PC-9 (cell line): ENCODE measurements around the gene CRYGS. TPM values are rescaled to one million over a fixed set of nuclear protein-coding genes. Genes with fewer than 3 reads are reported as not detected.
A peak's percentile ranks its signal among the peaks of the same experiment; 100 is the strongest.

Source experiments
- BruUV-seq: library from RNA; stranded (reverse); fragments of 400-500 nt; replicated peaks from 2 replicates; lab custom pipeline; 2021; lab: Mats Ljungman, UMichigan
- CTCF ChIA-PET: fragments of 300-600 bp; sonication (Branson Sonifier 250); formaldehyde crosslinking; loops from one replicate; lab custom pipeline; 2022; ENCODE audit warnings: antibody characterized with exemption; lab: Charles Lee
- POLR2A ChIA-PET: fragments of 300-600 bp; sonication (Branson Sonifier 250); formaldehyde crosslinking; loops from one replicate; lab custom pipeline; 2022; ENCODE audit warnings: antibody characterized with exemption; ENCODE audit not compliant: unreplicated experiment; lab: Charles Lee
- DNase-seq, 2 experiments: peaks; one replicate each; pipeline versions ENCODE4 v3.0.0 to v3.0.0-alpha.2; 2015 to 2022; ENCODE audit warnings: mixed read lengths in 1 of 2
- H2AFZ ChIP-seq: fragments of 200-600 bp; sonication (generic); 2 replicates; pipeline ENCODE4 v1.8.1; 2017; ENCODE audit warnings: antibody characterized with exemption
- H3F3A ChIP-seq: fragments of 200-600 bp; sonication (generic); 2 replicates; pipeline ENCODE4 v1.8.1; 2017; ENCODE audit warnings: antibody characterized with exemption, mild to moderate bottlenecking, low read depth; ENCODE audit not compliant: insufficient read depth
- H3K27ac ChIP-seq: fragments of 200-600 bp; sonication (generic); 2 replicates; pipeline ENCODE4 v1.6.1; 2016; ENCODE audit warnings: mixed run types
- H3K27me3 ChIP-seq: fragments of 200-600 bp; sonication (generic); 2 replicates; pipeline ENCODE4 v1.6.1; 2016; ENCODE audit warnings: low read depth, mixed run types; ENCODE audit not compliant: insufficient read depth
- H3K36me3 ChIP-seq: fragments of 200-600 bp; sonication (generic); 2 replicates; pipeline ENCODE4 v1.6.1; 2016; ENCODE audit warnings: low read depth, mixed run types
- H3K4me1 ChIP-seq: fragments of 200-600 bp; sonication (generic); replicated peaks from 2 replicates; pipeline ENCODE4 v1.6.1; 2016; ENCODE audit warnings: mixed run types; ENCODE audit not compliant: insufficient read depth
- H3K4me2 ChIP-seq: fragments of 200-600 bp; sonication (generic); 2 replicates; pipeline ENCODE4 v1.6.1; 2017; ENCODE audit warnings: mixed run types
- H3K4me3 ChIP-seq: fragments of 200-600 bp; sonication (generic); 2 replicates; pipeline ENCODE4 v1.6.1; 2016; ENCODE audit warnings: mixed run types
- H3K79me2 ChIP-seq: fragments of 200-600 bp; sonication (generic); 2 replicates; pipeline ENCODE4 v1.6.1; 2017; ENCODE audit warnings: low read depth, mixed run types
- H3K9me2 ChIP-seq: fragments of 200-600 bp; sonication (generic); 2 replicates; pipeline ENCODE4 v1.8.1; 2017; ENCODE audit warnings: mild to moderate bottlenecking; ENCODE audit not compliant: insufficient read depth
- H3K9me3 ChIP-seq: fragments of 200-600 bp; sonication (generic); 2 replicates; pipeline ENCODE4 v1.8.1; 2016; ENCODE audit warnings: low read depth; ENCODE audit not compliant: insufficient read depth
- H4K20me1 ChIP-seq: fragments of 200-600 bp; sonication (generic); 2 replicates; pipeline ENCODE4 v1.8.1; 2017; ENCODE audit not compliant: insufficient read depth
- CTCF ChIP-seq: fragments of 200-600 bp; sonication (generic); conservative IDR thresholded peaks from 2 replicates; pipeline ENCODE4 v1.6.1; 2017; ENCODE audit warnings: mixed run types, antibody characterized with exemption, mild to moderate bottlenecking, moderate library complexity
- EZH2 ChIP-seq: fragments of 200-600 bp; sonication (generic); IDR thresholded peaks from 2 replicates; pipeline ENCODE4 v1.8.0; 2017; ENCODE audit warnings: antibody characterized with exemption, low read depth
- intact Hi-C: fragments of 100-400 bp; cut with micrococcal nuclease; formaldehyde crosslinking; loops from one replicate; pipeline ENCODE4 v1.10.0; 2022; ENCODE audit not compliant: unreplicated experiment
- total RNA-seq: library from RNA; stranded (reverse); gene quantifications from 2 replicates; pipeline ENCODE4 v1.2.3, GENCODE V29; 2021

CRYGS gene
- total RNA-seq, 1 experiment from 2014 or later, result 2.8 TPM

- DNase-seq, result no peak
- Histone ChIP-seq H4K20me1 (no peaks in the 10 kb centered on the region), H3K4me3 (no peak overlapping the region), H2AFZ (no peak overlapping the region), H3K27me3 (peaks cover 100% of the 10 kb centered on the region), H3K27ac (no peak overlapping the region), H3F3A (no peaks in the 10 kb centered on the region), H3K36me3 (no peaks in the 10 kb centered on the region), H3K4me1 (no peaks in the 10 kb centered on the region), H3K4me2 (no peak overlapping the region), H3K9me3 (no peaks in the 10 kb centered on the region), H3K79me2 (no peaks in the 10 kb centered on the region), H3K9me2 (no peaks in the 10 kb centered on the region)
- ChIA-PET POLR2A (no interaction called here), CTCF (no interaction called here)
- intact Hi-C loops, result no loop called here
- BruUV-seq, result no TSS peak
- TF ChIP-seq CTCF (no peak), EZH2 (no peak)
These were observed 29.1 kb downstream of the CRYGS start for GRCh38 chr3:186515125-186515524.

- intact Hi-C loops, result no loop called here
- H3K79me2 ChIP-seq, result no peaks in the 10 kb centered on the region
- H2AFZ ChIP-seq, result no peak overlapping the region
- no peaks in the 10 kb centered on the region for H3K36me3 ChIP-seq
- ChIA-PET POLR2A (no interaction called here), CTCF (no interaction called here)
- no peak overlapping the region for H3K4me3 ChIP-seq
- no peak overlapping the region for H3K4me2 ChIP-seq
- no peaks in the 10 kb centered on the region for H4K20me1 ChIP-seq
- no peaks in the 10 kb centered on the region for H3F3A ChIP-seq
- H3K9me2 ChIP-seq, result no peaks in the 10 kb centered on the region
- TF ChIP-seq CTCF (peak; percentile 69), EZH2 (no peak)
- H3K4me1 ChIP-seq, result no peaks in the 10 kb centered on the region
- H3K9me3 ChIP-seq, result no peaks in the 10 kb centered on the region
- no peak overlapping the region for H3K27ac ChIP-seq
- no peak for DNase-seq
- BruUV-seq, result no TSS peak
- peaks cover 100% of the 10 kb centered on the region for H3K27me3 ChIP-seq
These were observed 29.7 kb downstream of the CRYGS start for GRCh38 chr3:186514296-186515002.

GRCh38 chr3:186513386-186513785 is 30.8 kb downstream of the CRYGS start:
- Histone ChIP-seq H3K79me2 (no peaks in the 10 kb centered on the region), H2AFZ (no peak overlapping the region), H3F3A (no peaks in the 10 kb centered on the region), H3K27me3 (peaks cover 100% of the 10 kb centered on the region), H3K4me1 (no peaks in the 10 kb centered on the region), H3K9me2 (no peaks in the 10 kb centered on the region), H3K36me3 (no peaks in the 10 kb centered on the region), H3K27ac (no peak overlapping the region), H3K4me2 (no peak overlapping the region), H3K9me3 (no peaks in the 10 kb centered on the region), H4K20me1 (no peaks in the 10 kb centered on the region), H3K4me3 (no peak overlapping the region)
- POLR2A ChIA-PET, result no interaction called here
- CTCF ChIA-PET, result no interaction called here
- no TSS peak for BruUV-seq
- no peak for TF ChIP-seq EZH2
- no peak for TF ChIP-seq CTCF
- intact Hi-C loops, result no loop called here
- no peak for DNase-seq
